HG02973 (cell line): ENCODE results near the gene TUBGCP3.

Experiments
- ATAC-seq: cut with Tn5 transposase; IDR thresholded peaks from one replicate; pipeline ENCODE4 v1.9.1; 2021; ENCODE audit warnings: moderate library complexity; ENCODE audit not compliant: unreplicated experiment

TUBGCP3 gene

DNA sequence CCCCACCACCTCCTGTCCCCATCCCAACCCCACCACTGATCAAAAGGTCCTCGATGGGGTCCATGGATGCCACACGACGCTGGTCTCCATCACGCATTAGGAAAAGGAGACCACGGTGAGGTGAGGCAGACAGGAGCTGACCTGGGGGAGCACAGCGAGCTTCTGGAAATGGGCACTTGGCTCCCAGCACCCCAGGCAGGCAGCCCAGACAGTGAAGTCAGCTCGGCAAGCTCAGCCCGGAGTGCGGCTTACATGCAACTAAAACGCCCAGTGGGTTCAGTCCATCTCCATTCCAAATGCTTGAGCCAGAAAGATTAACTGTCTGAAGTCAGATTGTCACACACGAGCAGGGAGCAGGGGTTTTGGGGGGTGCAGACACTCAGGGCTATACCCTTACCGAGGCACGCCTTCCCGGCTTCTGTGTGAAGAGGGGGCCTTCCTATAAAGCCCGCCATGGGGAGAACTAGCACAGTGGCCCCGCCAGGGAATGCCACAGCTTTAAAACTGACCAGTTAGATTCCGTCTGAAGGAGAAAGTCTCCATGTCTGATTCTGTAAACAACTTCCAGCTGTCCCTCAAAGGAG, 132.4 kb downstream of the TUBGCP3 start:
- ATAC-seq: no peak

DNA sequence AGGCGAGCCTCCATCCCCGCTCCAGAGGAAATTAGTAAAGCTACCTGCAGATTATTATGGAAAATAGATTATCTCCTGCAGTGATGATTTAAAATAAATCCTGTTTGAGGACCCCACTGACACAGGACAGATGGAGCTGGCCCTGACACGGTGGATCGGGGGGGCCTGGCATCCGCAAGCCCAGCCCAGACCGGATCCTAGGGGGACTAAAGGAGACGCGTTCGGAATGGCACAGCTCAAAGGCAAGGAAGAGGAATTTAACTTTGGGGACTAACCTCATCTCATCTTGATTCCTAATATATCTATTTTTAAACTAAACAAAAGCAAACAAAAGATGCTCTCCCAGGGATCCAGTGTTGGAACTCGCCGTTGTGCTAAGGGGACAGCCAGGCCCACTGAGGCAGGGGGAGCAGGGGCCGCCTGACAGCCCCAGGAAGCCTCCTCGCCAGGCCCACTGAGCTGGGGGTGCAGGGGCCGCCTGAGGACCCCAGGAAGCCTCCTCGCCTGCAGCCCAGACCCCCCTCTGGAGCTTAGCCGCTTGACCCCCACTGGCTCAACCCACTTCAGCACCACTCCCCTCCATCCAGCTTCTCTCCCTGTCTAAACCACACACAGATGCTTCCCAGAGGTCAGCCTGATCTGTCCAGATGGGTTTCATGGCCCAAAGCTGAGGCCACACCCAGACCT, 133.2 kb downstream of the TUBGCP3 start:
- ATAC-seq: no peak

DNA sequence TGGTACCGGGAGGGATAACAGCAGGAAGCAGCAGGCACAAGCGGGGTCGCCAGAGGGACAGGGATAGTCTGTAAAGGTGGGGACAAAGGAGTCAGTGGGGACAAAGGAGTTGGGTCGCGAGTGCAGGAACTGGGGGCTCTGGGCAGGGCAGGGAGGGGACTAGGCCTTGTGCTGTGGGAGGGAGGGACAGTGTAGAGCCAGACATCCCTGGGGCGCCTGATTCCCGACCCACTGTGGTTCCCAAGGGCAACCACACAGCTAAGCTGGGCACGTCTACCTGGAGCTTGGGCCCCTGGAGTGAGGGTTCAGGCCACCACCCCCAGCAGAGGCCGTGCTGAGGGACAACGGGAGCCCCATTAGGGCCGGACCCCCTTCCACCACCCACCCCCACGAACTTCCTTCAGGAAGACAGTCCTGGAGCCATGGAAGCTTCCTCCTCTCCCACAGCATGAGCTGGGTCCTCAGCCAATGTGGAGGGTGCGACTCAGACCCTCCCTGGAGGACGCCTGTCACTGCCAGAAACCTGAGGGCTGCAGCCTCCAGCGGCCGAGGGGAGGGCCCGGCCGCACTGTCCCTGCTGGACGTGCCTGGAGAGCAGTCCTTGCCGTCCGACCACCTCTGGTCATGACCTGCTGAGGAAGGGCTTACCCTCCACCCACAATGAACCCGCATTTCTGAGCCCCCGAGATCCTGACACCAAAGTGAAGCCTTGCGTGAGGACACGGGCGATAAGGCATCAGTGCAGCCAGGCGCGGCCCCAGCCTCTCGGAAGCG, 133.9 kb downstream of the TUBGCP3 start:
- ATAC-seq: no peak

DNA sequence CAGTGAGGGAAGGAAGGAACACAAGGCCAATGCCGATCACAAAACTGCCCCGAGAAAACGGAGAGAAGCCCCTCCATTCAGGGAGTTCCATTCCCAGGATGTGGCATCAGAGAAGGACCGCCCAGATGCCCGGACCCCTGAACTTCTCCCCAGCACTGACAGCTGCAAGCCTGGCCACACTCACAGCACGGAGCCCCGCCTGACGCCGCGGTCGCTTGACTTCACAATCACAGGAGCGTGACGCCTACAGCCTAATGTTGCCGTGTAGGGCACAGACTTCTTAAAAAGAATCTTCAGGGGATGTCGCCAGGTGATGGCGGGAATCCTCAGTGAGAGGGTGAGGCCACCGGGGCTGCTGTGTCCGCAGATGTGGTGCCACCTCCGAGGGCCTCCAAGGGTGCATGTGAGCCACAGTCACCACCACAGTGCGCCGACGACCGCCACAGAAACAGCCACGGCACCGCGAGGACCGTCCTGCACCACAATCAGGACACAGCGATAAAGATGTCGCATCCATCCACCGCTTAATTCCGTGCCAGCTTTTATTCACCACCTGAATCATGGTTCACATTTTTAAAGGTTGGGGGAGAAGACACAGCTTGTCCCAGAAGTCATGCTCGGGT, 134.6 kb downstream of the TUBGCP3 start:
- no peak for ATAC-seq

DNA sequence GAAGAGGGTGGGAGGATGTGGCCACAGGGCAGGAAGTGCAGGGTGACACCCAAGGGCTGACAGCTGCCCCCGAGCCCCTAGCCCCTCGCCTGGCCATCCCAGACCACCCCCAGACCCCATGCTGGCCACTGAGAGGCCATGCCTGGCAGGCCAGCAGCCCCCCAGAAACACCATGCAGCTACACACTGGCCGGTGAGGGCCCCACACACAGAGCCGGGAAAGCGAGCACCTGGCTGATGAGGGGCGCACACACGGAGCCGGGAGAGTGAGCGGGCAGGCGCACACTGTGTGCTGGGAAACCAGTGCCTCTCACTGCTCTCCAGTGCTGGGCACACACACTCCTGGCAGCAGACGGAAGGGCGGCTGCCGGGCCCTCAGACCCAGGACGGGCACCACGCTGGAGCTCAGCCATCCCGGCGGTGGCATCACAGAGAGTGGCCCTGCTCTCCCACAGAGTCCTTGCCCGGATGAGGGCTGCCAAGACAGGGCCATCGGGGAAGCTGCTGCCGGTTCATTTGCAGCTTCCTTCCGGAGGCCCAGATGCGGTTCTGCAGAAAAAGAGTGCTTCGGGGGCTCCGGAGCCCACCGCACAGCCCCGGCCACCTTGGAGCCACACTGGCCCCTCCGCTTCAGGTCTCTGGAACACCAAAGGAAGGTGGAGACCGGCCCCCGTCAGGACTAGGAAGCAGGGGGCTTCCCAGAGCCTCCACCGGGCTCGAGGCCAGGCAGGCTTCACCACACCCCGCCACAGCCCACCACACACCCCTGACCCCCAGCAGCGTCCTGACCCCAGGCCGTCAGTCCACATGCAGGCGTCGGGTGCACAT, 135.4 kb downstream of the TUBGCP3 start:
- ATAC-seq: no peak

DNA sequence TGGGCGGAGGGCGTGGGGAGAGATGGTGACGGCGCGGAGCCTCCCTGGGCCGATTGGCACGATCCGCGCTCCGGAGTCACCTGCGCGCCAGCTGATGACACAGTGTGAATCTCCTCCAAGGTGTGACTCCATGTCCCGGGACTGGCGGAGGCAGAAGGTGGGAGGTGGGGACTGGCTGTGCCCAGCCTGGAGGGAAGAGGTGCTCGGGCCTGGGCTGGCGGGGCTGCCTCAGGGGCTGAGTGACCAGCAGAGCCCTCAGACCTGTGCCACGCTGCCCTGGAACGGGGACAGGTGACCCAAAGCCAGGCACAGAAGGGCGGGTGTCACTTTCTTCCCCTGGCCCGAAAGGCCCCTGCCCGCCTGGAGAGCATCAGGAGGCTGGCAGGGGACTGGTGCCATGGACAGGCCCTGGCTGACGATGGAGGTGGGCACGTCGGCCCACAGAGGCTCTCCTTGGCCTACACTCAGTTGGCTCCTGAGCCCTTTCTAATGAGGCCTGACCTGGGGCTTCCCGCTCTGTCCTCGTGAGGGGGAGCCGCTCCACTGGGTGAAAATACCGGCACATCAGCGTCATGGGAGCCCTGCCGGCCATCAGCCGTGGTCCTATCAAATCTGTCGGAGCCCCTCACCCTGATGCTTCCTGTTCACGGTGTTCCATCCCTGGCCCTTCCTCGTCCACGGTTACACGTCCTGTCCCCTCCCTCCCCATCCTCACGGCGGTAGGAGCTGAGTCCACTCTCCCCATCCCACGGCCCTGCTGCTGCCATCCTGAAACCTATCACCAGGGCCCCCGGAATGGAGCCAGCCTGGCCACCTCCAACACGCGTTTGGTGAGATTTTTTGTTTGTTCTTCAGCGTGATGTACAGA, 136.2 kb downstream of the TUBGCP3 start:
- no peak for ATAC-seq

DNA sequence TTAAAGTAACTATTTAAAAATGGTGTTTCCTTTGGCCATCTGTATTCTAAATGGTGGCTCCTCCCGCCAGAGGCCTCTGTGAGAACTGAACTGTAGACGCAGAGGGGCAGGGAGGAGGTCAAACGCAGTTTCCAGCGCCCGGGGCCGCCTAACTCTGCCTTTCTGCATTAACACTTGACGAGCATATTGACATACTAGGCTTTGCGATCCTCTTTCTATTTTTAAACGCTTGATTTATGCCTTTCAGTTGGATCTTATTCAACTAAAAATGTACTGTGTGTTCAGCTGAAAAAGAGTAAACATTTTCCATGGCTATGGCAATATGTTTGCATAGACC, 137.1 kb downstream of the TUBGCP3 start:
- ATAC-seq: no peak

DNA sequence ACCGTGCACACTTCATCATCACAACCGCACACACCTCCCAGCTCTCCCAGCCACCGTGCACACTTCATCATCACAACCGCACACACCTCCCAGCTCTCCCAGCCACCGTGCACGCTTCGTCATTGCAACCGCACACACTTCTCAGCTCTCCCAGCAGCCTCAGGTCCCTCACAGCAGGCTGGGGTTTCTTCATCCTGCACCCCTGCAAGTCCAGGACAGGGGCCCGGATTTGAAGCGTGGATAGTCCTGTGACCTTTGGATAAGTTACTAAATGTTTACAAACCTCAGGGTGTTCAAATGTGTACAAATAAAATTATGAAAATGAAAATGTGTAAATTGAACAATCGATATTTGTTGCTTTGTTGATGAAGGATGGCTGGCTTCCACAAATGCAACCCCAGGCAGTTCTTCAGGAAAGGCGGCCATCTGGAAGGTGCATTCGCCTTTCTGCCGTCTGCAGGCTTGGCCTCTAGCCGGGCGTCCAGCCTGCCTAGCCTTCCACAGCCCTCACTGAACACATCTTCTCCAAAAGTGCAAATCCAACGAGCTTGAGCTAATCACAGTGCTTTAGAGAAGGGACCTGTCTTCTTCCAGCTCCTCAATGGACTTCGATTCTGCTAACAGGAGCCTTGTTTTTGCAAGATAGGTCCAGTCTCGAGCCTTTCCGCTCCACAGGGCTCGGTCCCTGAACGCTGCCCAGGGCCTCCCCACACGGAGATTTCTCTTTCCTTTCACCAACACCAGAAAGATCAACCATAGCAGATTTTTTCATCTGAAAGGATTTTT, 137.6 kb downstream of the TUBGCP3 start:
- no peak for ATAC-seq

DNA sequence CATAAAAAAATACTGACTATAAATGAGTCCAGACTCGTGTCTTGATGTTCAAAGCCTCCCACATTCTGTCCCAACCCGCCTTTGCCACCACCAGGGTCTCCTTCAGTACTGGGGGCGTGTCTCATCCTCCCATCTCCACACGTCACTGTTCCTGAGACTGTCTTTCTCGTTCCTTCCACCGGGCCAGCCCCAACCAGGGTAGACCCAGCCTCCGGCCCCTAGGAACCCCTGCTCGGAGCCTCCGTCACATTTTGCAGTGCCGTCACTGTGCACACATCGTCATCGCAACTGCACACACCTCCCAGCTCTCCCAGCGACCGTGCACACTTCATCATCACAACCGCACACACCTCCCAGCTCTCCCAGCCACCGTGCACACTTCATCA, 138.4 kb downstream of the TUBGCP3 start:
- no peak for ATAC-seq

DNA sequence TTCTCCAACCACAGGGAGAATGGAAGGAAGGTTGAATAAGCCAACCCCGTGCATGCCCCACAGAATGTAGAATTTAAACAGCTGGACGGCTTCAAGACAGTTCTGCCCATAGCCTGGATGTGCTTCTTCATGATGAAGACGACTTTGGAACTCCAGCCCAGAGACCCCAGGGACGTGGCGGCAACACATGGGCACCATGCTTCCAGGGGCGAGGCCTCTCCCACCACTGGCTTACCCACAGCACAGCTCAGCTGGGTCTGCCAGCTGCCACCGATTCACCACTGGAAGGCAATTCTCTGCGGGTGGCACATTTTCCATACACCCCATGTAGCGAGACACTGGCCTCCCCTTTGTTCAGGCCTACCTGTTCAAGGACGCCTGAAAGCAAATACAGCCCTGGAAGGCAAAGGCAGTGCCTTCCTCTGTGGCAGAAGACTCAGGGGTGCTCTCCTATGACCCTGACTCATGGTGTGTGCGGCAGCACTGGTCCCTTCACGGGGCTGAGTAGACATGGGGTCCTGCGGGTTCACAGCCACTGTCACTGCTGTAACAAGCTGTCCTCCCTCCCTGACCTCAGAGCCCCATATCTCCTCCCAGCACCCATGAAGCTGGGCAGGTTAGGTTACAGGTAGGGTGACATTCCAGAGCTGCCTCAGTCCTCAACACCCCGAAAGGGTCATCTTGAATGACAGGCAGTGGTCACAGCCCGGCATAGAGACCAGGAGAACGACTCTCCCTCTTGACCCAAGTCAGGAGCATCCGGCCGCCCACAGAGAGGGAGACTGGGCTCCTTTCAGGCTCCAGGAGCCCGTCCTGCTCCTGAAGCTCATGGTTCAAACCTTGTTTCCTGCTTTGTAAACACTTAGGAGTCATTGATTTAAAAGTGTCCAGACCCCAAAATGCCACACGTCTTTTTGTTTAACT, 139.1 kb downstream of the TUBGCP3 start:
- ATAC-seq: no peak

DNA sequence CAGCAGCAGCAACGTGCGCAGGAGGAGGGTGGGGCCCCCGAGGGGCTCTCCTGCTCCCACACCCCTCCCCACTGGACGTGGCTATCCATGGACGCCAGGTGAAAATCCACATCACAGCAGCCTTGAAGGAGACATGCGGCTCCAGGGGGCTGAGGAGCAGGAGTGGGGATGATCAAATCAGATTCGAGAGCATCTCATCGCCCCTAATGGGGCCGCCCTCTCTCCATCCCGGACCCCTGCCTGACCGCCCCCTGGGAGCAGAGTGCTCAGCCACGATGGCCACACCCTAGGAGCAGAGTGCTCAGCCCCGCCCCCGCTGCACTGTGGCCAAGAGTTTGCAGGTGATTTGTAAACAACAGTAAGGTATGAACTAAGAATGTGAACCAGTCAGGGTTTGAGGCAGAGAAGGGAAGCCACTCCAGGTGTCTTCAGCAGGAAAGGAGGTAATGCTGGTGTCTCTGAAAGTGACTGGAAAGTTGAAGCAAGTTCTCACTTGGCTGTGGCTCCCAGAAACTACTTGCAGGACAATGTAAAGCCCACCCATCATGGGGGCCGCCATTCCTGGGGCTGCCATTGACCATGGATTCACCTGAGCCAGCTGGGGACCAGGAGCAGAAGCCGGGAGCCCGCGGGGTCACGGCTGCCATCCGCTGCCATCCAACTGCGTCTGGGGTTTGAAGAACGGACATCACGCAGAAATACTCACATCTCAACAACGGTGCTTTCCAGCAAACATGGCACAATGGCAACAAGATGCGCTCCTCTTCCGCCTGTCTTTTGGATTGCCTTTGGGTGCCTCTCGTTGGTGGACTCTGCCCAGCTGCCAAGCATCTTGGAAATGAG, 140.0 kb downstream of the TUBGCP3 start:
- no peak for ATAC-seq

DNA sequence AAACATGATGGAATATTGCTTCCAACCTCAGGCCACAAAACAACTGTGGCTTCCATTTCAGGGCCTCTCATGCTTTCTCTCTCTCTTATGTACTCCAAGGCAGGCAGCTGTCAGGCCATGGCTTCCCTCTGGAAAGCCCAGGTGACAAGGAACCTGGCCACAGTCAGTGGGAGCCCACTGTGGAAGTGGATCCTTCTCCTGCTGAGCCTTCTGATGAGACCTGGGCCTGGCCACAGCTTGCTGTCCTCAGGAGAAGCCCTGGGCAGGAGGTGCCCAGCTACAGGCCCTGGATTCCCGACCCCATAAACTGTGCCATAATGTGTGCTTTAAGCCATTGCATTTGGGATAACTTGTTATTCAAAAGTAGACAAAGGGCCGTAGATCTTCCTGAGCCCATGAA, 140.6 kb downstream of the TUBGCP3 start:
- ATAC-seq: no peak

DNA sequence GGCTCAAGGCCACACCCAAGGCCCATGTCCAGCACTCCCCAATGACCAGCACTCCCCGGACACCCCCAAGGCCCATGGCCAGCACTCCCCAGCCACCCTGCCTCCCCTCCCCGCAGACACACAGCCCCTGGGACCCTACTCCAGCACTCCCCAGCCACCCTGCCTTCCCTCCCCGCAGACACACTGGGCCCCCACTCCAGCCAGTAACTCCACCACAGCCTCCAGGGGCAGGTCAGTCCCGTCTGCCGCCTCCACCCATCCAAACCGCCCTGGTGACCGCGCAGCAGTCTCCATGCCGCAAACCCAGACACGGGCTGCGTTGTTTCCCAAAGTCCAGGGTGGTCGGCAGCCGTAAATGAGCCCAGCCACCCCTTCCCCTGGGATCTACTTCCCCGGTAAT, 141.1 kb downstream of the TUBGCP3 start:
- no peak for ATAC-seq

DNA sequence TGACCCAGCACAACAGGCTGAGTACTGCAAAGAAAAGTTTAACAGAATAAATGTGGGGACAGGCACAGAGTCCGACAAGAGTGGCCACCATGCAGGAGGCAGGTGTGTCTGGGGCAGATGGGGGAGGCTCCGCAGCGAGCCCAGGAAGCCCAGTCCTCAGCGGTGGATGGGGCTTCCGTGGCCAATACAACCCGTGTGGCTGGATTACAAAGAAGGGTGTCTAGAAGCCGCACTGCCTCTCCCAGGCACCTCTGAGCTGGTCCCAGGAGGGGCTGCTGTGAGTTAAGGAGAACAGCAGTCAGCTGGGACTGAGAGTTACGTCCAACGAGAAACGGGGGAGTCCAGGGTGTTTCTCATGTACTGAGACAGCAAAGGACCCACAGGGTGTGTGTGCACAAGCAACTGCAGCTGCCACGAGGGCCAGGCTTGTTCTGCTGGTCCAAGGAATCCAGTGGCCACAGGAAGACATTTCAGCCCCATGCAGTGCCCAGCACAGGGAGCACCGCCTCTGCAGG, 141.5 kb downstream of the TUBGCP3 start:
- ATAC-seq: no peak

DNA sequence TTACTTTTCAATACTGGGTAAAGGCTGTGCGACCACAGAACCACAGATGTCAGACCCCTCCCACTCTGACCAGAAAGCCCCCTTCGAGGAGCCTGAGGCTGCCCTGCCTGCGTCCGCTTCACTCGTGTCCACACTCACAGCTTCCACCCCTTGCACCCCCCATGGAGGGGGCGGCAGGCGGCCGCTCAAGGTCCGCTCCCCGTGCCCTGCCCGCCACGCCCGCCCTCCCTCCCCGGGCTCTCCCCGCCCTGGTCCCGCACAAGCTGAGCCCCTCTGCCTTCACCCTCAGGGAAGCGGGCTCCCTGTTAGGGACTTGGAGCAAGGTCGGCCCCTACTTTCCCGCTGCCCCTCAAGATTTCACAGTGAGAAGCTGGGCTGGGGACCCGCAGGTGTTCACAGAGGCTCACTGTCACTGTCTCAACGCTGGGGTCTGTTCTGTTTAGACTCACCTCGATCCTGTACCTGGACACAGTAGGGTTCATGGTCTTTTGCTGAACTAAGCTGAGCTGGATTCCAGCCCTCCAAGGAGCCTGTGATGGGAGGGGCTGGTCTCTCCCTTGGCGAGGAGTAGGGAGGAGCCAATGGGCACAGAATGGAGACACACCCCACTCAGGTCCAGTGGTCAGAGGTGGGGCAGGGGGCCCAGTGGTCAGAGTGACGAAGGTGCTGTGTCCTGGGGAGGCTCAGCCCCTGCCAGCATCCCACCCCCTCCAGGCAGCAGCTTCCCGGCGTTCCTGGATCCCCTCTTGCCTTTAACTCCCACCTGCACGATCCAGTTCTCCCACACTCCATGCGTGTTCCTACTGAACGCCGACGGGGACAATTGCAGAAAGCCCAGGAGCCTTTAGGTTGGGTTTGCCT, 142.3 kb downstream of the TUBGCP3 start:
- ATAC-seq: no peak
